IMR-90 (cell line): ENCODE measurements around the gene HIRA. TPM values are rescaled to one million over a fixed set of nuclear protein-coding genes. Genes with fewer than 3 reads are reported as not detected.

ENCODE experiments used
- ATAC-seq: fragments of 200-7000 bp; cut with Tn5 transposase; 2 replicates; pipeline ENCODE4 v1.9.1; 2020; ENCODE audit warnings: low read depth, mild to moderate bottlenecking, moderate library complexity
- BruUV-seq: library from RNA; stranded (reverse); fragments of 400-500 nt; replicated peaks from 2 replicates; lab custom pipeline; 2021; lab: Mats Ljungman, UMichigan
- CTCF ChIA-PET: fragments of 300-600 bp; formaldehyde crosslinking; extraction: SDS; loops from one replicate; lab custom pipeline; 2021; ENCODE audit warnings: antibody characterized with exemption; lab: Yijun Ruan, JAX
- POLR2A ChIA-PET: fragments of 300-600 bp; sonication (Branson Sonifier 250); formaldehyde crosslinking; loops from one replicate; lab custom pipeline; 2022; ENCODE audit warnings: antibody characterized with exemption; ENCODE audit not compliant: unreplicated experiment; lab: Charles Lee
- DNase-seq: peaks from one replicate; pipeline ENCODE4 v3.0.0; 2013
- H2AFZ ChIP-seq: replicated peaks from 2 replicates; pipeline ENCODE3; 2013; ENCODE audit warnings: low read length, mild to moderate bottlenecking; ENCODE audit not compliant: poor library complexity
- H2AK5ac ChIP-seq: 2 replicates; pipeline ENCODE4 v1.6.1; 2013; ENCODE audit warnings: low read depth, low read length, inconsistent platforms
- H2AK9ac ChIP-seq: replicated peaks from 2 replicates; pipeline ENCODE3; 2013; ENCODE audit warnings: mild to moderate bottlenecking, low read depth, low read length, moderate library complexity; ENCODE audit not compliant: poor library complexity
- H2BK120ac ChIP-seq: 2 replicates; pipeline ENCODE4 v1.6.1; 2013; ENCODE audit warnings: low read depth, low read length, inconsistent platforms
- H2BK15ac ChIP-seq: 3 replicates; pipeline ENCODE4 v1.6.1; 2013; ENCODE audit warnings: low read depth, low read length, inconsistent platforms
- H2BK20ac ChIP-seq: 2 replicates; pipeline ENCODE4 v1.6.1; 2013; ENCODE audit warnings: low read depth, mild to moderate bottlenecking, inconsistent platforms, low read length, moderate library complexity
- H2BK5ac ChIP-seq: 2 replicates; pipeline ENCODE4 v1.6.1; 2013; ENCODE audit warnings: mild to moderate bottlenecking, low read depth, low read length, inconsistent platforms; ENCODE audit not compliant: poor library complexity, severe bottlenecking
- H3K14ac ChIP-seq: replicated peaks from 2 replicates; pipeline ENCODE4 v1.6.1; 2013; ENCODE audit warnings: low read depth, low read length, inconsistent platforms
- H3K18ac ChIP-seq: 2 replicates; pipeline ENCODE4 v1.6.1; 2013; ENCODE audit warnings: low read depth, low read length, control low read depth
- H3K23ac ChIP-seq: 2 replicates; pipeline ENCODE4 v1.6.1; 2013; ENCODE audit warnings: low read depth, low read length, inconsistent platforms
- H3K27ac ChIP-seq: 2 replicates; pipeline ENCODE4 v1.5.1; 2013; ENCODE audit warnings: mild to moderate bottlenecking, control low read depth, low read length; ENCODE audit not compliant: insufficient read depth
- H3K27me3 ChIP-seq: 2 replicates; pipeline ENCODE4 v1.6.1; 2013; ENCODE audit warnings: low read length; ENCODE audit not compliant: control insufficient read depth, insufficient read depth
- H3K36me3 ChIP-seq: 2 replicates; pipeline ENCODE4 v1.6.1; 2013; ENCODE audit warnings: low read length, mixed read lengths; ENCODE audit not compliant: control insufficient read depth, insufficient read depth
- H3K4ac ChIP-seq: 2 replicates; pipeline ENCODE4 v1.6.1; 2013; ENCODE audit warnings: low read depth, low read length, inconsistent platforms
- H3K4me1 ChIP-seq: 2 replicates; pipeline ENCODE4 v1.6.1; 2013; ENCODE audit warnings: low read length, mixed read lengths; ENCODE audit not compliant: control insufficient read depth, insufficient read depth
- H3K4me2 ChIP-seq: 2 replicates; pipeline ENCODE4 v1.6.1; 2013; ENCODE audit warnings: low read depth, mild to moderate bottlenecking, control low read depth, low read length, moderate library complexity
- H3K4me3 ChIP-seq: 2 replicates; pipeline ENCODE4 v1.5.1; 2013; ENCODE audit warnings: low read depth, mild to moderate bottlenecking, control low read depth, low read length, moderate library complexity; ENCODE audit not compliant: insufficient read depth
- H3K56ac ChIP-seq: 2 replicates; pipeline ENCODE4 v1.6.1; 2013; ENCODE audit warnings: low read length, inconsistent platforms; ENCODE audit not compliant: insufficient read depth; ENCODE audit errors: extremely low read depth
- H3K79me1 ChIP-seq, 2 experiments: 2 replicates each; pipeline ENCODE4 v1.6.1; 2013; ENCODE audit warnings: low read length in 2 of 2, inconsistent platforms in 1 of 2, low read depth in 1 of 2
- H3K9ac ChIP-seq: 2 replicates; pipeline ENCODE4 v1.6.1; 2013; ENCODE audit warnings: low read depth, low read length, control low read depth
- H3K9me1 ChIP-seq: 2 replicates; pipeline ENCODE4 v1.6.1; 2013; ENCODE audit warnings: low read length, inconsistent platforms; ENCODE audit not compliant: insufficient read depth
- H3K9me3 ChIP-seq: 2 replicates; pipeline ENCODE4 v1.6.1; 2013; ENCODE audit warnings: low read length; ENCODE audit not compliant: control insufficient read depth, insufficient read depth
- H4K20me1 ChIP-seq: 2 replicates; pipeline ENCODE4 v1.6.1; 2013; ENCODE audit warnings: low read length, inconsistent platforms; ENCODE audit not compliant: insufficient read depth
- H4K5ac ChIP-seq: 2 replicates; pipeline ENCODE4 v1.6.1; 2013; ENCODE audit warnings: mild to moderate bottlenecking, low read depth, low read length, control low read depth
- H4K8ac ChIP-seq, 2 experiments: 2 replicates each; pipeline ENCODE4 v1.6.1; 2013; ENCODE audit warnings: low read depth in 2 of 2, low read length in 2 of 2, control low read depth in 1 of 2, inconsistent platforms in 1 of 2
- H4K91ac ChIP-seq: 2 replicates; pipeline ENCODE4 v1.6.1; 2013; ENCODE audit warnings: low read depth, low read length, inconsistent platforms; ENCODE audit not compliant: insufficient read depth
- CEBPB ChIP-seq: IDR thresholded peaks from 2 replicates; pipeline ENCODE4 v1.6.1; 2012; ENCODE audit warnings: low read depth, low read length, improper control_type of control experiment
- CHD1 ChIP-seq: IDR thresholded peaks from 2 replicates; pipeline ENCODE4 v1.6.1; 2012; ENCODE audit warnings: low read depth, low read length, improper control_type of control experiment
- FOS ChIP-seq: fragments of 150-350 bp; IDR thresholded peaks from 2 replicates; pipeline ENCODE4 v1.6.1; 2016; ENCODE audit warnings: low read depth, low read length
- RAD21 ChIP-seq: IDR thresholded peaks from 2 replicates; pipeline ENCODE4 v1.6.1; 2012; ENCODE audit warnings: low read length, improper control_type of control experiment
- SMC3 ChIP-seq: fragments of 150-350 bp; IDR thresholded peaks from 2 replicates; pipeline ENCODE4 v1.6.1; 2016; ENCODE audit warnings: low read depth, mild to moderate bottlenecking, antibody characterized with exemption, low read length, moderate library complexity
- WGBS, 2 experiments: methylation state at CpG; one replicate each; pipeline versions ENCODE4 v1.1.5 to v1.1.7; 2013; ENCODE audit warnings: missing lambda C conversion rate in 2 of 2; ENCODE audit not compliant: insufficient read length in 1 of 2; ENCODE audit errors: extremely low coverage in 2 of 2; 5-methylcytosine and 5-hydroxymethylcytosine counted together
- dilution Hi-C: fragments of 300-500 bp; cut with HindIII; formaldehyde crosslinking; loops from one replicate; pipeline ENCODE4 v1.14.3; 2018; ENCODE audit warnings: low sequenced_read_pairs; ENCODE audit not compliant: unreplicated experiment
- in situ Hi-C: fragments of 300-500 bp; cut with MboI; formaldehyde crosslinking; loops from 3 replicates; pipeline ENCODE4 v1.14.3; 2019; ENCODE audit warnings: low sequenced_read_pairs, inconsistent platforms, mixed read lengths
- intact Hi-C: fragments of 100-400 bp; cut with micrococcal nuclease; formaldehyde crosslinking; loops from 2 replicates; pipeline ENCODE4 v1.10.0; 2022
- polyA plus RNA-seq, 3 experiments: library from polyadenylated mRNA; depleted of rRNA; stranded (reverse); fragments of >200 nt; gene quantifications; 2 replicates each; pipeline ENCODE4 v1.2.3, GENCODE V29; 2012; ENCODE audit warnings: low replicate concordance in 1 of 3
- total RNA-seq: library from RNA; depleted of rRNA; stranded (reverse); fragments of >200 nt; gene quantifications from 2 replicates; pipeline ENCODE4 v1.2.3, GENCODE V29; 2012
- TF ChIP-seq, protein P1 (sequence below): conservative IDR thresholded peaks from 2 replicates; pipeline ENCODE4 v1.5.1; 2012; ENCODE audit warnings: mild to moderate bottlenecking, low read depth, low read length, improper control_type of control experiment

HIRA gene
- total and polyA plus RNA-seq, 2 of the 4 experiments (the other 2 are of a cell fraction): 14.5 to 24.2 TPM

DNA sequence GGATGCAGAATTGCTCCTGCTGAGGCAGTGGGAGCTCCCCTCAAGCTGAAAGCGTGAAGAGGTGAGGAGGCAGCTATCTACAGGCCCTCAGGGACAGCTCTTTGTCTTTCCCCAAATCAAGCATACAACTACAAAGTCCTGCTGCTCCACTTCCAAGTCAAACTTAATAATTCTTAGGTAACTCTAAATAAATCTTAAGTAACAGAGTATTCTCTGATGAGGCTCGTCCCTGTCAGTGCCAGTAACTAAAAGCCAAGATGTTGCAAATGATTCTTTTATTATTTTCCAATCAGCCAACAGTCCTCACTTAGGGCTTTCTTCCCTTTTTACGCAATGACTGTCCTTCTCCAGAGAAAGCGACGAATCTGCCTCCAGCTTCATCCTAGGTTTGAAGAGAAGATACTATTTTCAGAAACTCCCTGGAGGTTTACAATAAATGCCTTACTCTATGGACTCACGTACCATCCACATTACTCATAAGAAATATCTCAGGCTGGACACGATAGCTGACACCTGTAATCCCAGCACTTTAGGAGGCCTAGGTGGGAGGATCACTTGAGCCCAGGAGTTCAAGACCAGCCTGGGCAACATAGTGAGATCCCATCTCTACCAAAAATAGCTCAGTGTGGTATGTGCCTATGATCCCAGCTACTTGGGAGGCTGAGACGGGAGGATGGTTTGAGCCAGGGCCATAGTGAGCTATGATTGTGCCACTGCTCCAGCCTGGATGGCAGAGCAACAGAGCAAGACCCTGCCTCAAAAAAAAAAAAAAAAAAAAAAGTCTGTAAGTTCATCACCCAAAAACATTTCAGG lies 19.0 kb upstream of the HIRA start (continued):
- no peak for TF ChIP-seq RAD21

DNA sequence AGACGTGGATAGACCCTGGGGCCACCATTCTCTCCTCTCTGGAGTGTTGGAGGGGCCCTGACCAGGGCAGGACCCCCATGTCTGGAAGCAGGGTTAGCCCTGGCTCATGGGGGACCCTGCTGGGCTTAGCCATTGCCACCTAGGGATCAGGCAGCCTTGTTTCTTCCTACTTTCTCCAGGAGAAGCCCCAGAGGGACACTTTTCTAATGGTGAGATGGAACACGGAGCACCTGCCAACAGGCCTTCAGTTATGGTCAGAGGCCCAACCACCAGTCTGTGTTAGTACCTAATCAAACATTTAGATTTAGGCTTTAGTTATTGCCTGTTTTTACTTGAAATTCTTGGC lies 17.9 kb upstream of the HIRA start:
- DNase-seq (no peak), ATAC-seq (no peak)
- WGBS, 2 experiments: 80% methylated on average over 1 of the region's 2 CpGs; no CpG with 5 or more reads in 1 of the 2 experiments
- H4K91ac ChIP-seq: no peak overlapping the region
- no peak overlapping the region for H3K56ac ChIP-seq
- dilution Hi-C loops: no loop called here
- BruUV-seq: no TSS peak
- peaks cover 10% of the 10 kb centered on the region for H3K9me1 ChIP-seq
- H3K4me3 ChIP-seq: no peak overlapping the region
- H2AK5ac ChIP-seq: no peak overlapping the region
- intact Hi-C loops: no loop called here
- H3K9ac ChIP-seq: no peak overlapping the region
- peaks cover 30% of the 10 kb centered on the region for H3K36me3 ChIP-seq
- peaks cover 17 to 25% of the 10 kb centered on the region in 2 experiments; a peak in 3 of 4 replicates for H3K79me1 ChIP-seq
- H2AFZ ChIP-seq: no peak overlapping the region
- no peak overlapping the region for H3K18ac ChIP-seq
- TF ChIP-seq, protein P1, sequence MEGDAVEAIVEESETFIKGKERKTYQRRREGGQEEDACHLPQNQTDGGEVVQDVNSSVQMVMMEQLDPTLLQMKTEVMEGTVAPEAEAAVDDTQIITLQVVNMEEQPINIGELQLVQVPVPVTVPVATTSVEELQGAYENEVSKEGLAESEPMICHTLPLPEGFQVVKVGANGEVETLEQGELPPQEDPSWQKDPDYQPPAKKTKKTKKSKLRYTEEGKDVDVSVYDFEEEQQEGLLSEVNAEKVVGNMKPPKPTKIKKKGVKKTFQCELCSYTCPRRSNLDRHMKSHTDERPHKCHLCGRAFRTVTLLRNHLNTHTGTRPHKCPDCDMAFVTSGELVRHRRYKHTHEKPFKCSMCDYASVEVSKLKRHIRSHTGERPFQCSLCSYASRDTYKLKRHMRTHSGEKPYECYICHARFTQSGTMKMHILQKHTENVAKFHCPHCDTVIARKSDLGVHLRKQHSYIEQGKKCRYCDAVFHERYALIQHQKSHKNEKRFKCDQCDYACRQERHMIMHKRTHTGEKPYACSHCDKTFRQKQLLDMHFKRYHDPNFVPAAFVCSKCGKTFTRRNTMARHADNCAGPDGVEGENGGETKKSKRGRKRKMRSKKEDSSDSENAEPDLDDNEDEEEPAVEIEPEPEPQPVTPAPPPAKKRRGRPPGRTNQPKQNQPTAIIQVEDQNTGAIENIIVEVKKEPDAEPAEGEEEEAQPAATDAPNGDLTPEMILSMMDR: no peak
- TF ChIP-seq SMC3 (no peak), CHD1 (no peak), RAD21 (no peak), CEBPB (no peak), FOS (no peak)
- no peak overlapping the region for H3K23ac ChIP-seq
- in situ Hi-C loops: loop anchor here (10.0 kb wide), 1 partner anchor 65 kb away; no protein-coding TSS in a partner anchor
- no peak overlapping the region for H2BK5ac ChIP-seq
- no peaks in the 10 kb centered on the region for H3K9me3 ChIP-seq
- H2BK15ac ChIP-seq: no peak overlapping the region
- H3K4ac ChIP-seq: no peak overlapping the region
- peaks cover 9% of the 10 kb centered on the region for H3K4me1 ChIP-seq
- H3K27me3 ChIP-seq: no peaks in the 10 kb centered on the region
- H4K20me1 ChIP-seq: no peaks in the 10 kb centered on the region
- no peak overlapping the region for H2BK120ac ChIP-seq
- no peak overlapping the region for H3K27ac ChIP-seq
- H2AK9ac ChIP-seq: no peak overlapping the region
- H4K5ac ChIP-seq: no peak overlapping the region
- no peak overlapping the region for H2BK20ac ChIP-seq
- no peak overlapping the region for H3K14ac ChIP-seq
- H3K4me2 ChIP-seq: no peak overlapping the region
- POLR2A ChIA-PET: no interaction called here
- CTCF ChIA-PET: no interaction called here
- no peak overlapping the region for H4K8ac ChIP-seq
